HEK293 (cell line): Measurements from ENCODE around the gene ALDOA.

Source experiments
- CTCF ChIA-PET: fragments of 350-600 bp; formaldehyde crosslinking; extraction: SDS; loops from one replicate; lab custom pipeline; 2021; ENCODE audit warnings: antibody characterized with exemption; lab: Yijun Ruan, JAX
- POLR2A ChIA-PET: fragments of 300-600 bp; formaldehyde crosslinking; extraction: SDS; loops from one replicate; lab custom pipeline; 2020; ENCODE audit warnings: antibody characterized with exemption, inconsistent platforms; lab: Yijun Ruan, JAX
- H3K27ac ChIP-seq: fragments of 200-500 bp; sonication (Bioruptor generic); 2 replicates; pipeline ENCODE4 v1.5.1; 2014; ENCODE audit warnings: low read depth, low read length, control low read depth, inconsistent platforms; ENCODE audit errors: extremely low read depth
- H3K36me3 ChIP-seq, 2 experiments: fragments of 200-500 bp in 1 of 2; sonication (Bioruptor generic) in 1 of 2; 1 replicate in 1 of 2; 2 replicates in 1 of 2; pipeline ENCODE4 v1.5.1; 2014 to 2017; ENCODE audit warnings: inconsistent platforms in 2 of 2, low read length in 2 of 2; ENCODE audit not compliant: control insufficient read depth in 2 of 2, insufficient read depth in 1 of 2
- H3K4me1 ChIP-seq: fragments of 200-500 bp; sonication (Bioruptor generic); 2 replicates; pipeline ENCODE4 v1.5.1; 2014; ENCODE audit warnings: mild to moderate bottlenecking, low read length, inconsistent platforms; ENCODE audit not compliant: control insufficient read depth, insufficient read depth
- H3K4me3 ChIP-seq: 2 replicates; pipeline ENCODE4 v1.5.1; 2011; ENCODE audit warnings: low read depth, mild to moderate bottlenecking, control low read depth, low read length, moderate library complexity
- H3K9me3 ChIP-seq: fragments of 200-500 bp; sonication (Bioruptor generic); 2 replicates; pipeline ENCODE4 v1.5.1; 2014; ENCODE audit warnings: low read depth, low read length, inconsistent platforms; ENCODE audit not compliant: control insufficient read depth, insufficient read depth
- CTCF ChIP-seq: fragments of 450-650 bp; formaldehyde crosslinking; IDR thresholded peaks from 2 replicates; pipeline ENCODE4 v1.5.1; 2016; ENCODE audit warnings: missing biosample characterization, missing genetic modification characterization
- GLIS2 ChIP-seq: fragments of 450-650 bp; formaldehyde crosslinking; IDR thresholded peaks from 2 replicates; pipeline ENCODE4 v1.5.1; 2016; ENCODE audit warnings: missing biosample characterization, missing genetic modification characterization
- IKZF3 ChIP-seq: fragments of 450-650 bp; IDR thresholded peaks from 2 replicates; pipeline ENCODE4 v1.5.0; 2018; ENCODE audit warnings: missing biosample characterization, mild to moderate bottlenecking, missing genetic modification characterization, moderate library complexity
- KLF17 ChIP-seq: fragments of 450-650 bp; formaldehyde crosslinking; IDR thresholded peaks from 2 replicates; pipeline ENCODE4 v1.5.1; 2016; ENCODE audit warnings: missing biosample characterization, missing genetic modification characterization
- SETDB1 ChIP-seq: IDR thresholded peaks from one replicate; pipeline ENCODE4 v1.6.1; 2017; ENCODE audit warnings: mild to moderate bottlenecking, low read length, moderate library complexity, mixed read lengths; ENCODE audit not compliant: insufficient read length
- ZBTB17 ChIP-seq: fragments of 450-650 bp; formaldehyde crosslinking; IDR thresholded peaks from 2 replicates; pipeline ENCODE4 v1.5.1; 2016; ENCODE audit warnings: missing biosample characterization, missing genetic modification characterization
- ZBTB6 ChIP-seq: fragments of 450-650 bp; formaldehyde crosslinking; IDR thresholded peaks from 2 replicates; pipeline ENCODE4 v1.5.1; 2017; ENCODE audit warnings: missing biosample characterization, missing genetic modification characterization
- ZFP37 ChIP-seq: fragments of 450-650 bp; formaldehyde crosslinking; IDR thresholded peaks from 2 replicates; pipeline ENCODE4 v1.5.1; 2016; ENCODE audit warnings: missing biosample characterization, missing genetic modification characterization
- ZNF2 ChIP-seq: fragments of 450-650 bp; formaldehyde crosslinking; IDR thresholded peaks from 2 replicates; pipeline ENCODE4 v1.5.1; 2016; ENCODE audit warnings: missing biosample characterization, missing genetic modification characterization
- ZNF280C ChIP-seq: fragments of 450-650 bp; formaldehyde crosslinking; IDR thresholded peaks from 2 replicates; pipeline ENCODE4 v1.5.1; 2016; ENCODE audit warnings: missing biosample characterization, missing genetic modification characterization
- ZNF350 ChIP-seq: fragments of 450-650 bp; formaldehyde crosslinking; IDR thresholded peaks from 2 replicates; pipeline ENCODE4 v1.5.0; 2017; ENCODE audit warnings: missing biosample characterization, mild to moderate bottlenecking, missing genetic modification characterization
- ZNF354C ChIP-seq: fragments of 450-650 bp; formaldehyde crosslinking; IDR thresholded peaks from 2 replicates; pipeline ENCODE4 v1.5.1; 2016; ENCODE audit warnings: missing biosample characterization, missing genetic modification characterization, low read depth, borderline replicate concordance
- ZNF433 ChIP-seq: fragments of 450-650 bp; formaldehyde crosslinking; IDR thresholded peaks from 2 replicates; pipeline ENCODE4 v1.5.1; 2016; ENCODE audit warnings: missing biosample characterization, missing genetic modification characterization, low read depth
- ZNF48 ChIP-seq: fragments of 450-650 bp; formaldehyde crosslinking; IDR thresholded peaks from 2 replicates; pipeline ENCODE4 v1.5.1; 2016; ENCODE audit warnings: missing biosample characterization, missing genetic modification characterization
- ZNF529 ChIP-seq: fragments of 450-650 bp; formaldehyde crosslinking; IDR thresholded peaks from 2 replicates; pipeline ENCODE4 v1.5.1; 2017; ENCODE audit warnings: missing genetic modification characterization, missing biosample characterization; ENCODE audit not compliant: insufficient replicate concordance
- ZNF560 ChIP-seq: fragments of 450-650 bp; formaldehyde crosslinking; IDR thresholded peaks from 2 replicates; pipeline ENCODE4 v1.5.1; 2017; ENCODE audit warnings: missing biosample characterization, missing genetic modification characterization, borderline replicate concordance
- ZNF600 ChIP-seq: fragments of 450-650 bp; formaldehyde crosslinking; IDR thresholded peaks from 2 replicates; pipeline ENCODE4 v1.5.1; 2016; ENCODE audit warnings: missing biosample characterization, missing genetic modification characterization
- ZNF76 ChIP-seq: fragments of 450-650 bp; formaldehyde crosslinking; IDR thresholded peaks from 2 replicates; pipeline ENCODE4; 2016; ENCODE audit warnings: low read depth, missing biosample characterization, missing genetic modification characterization, borderline replicate concordance
- ZNF785 ChIP-seq: fragments of 450-650 bp; formaldehyde crosslinking; IDR thresholded peaks from 2 replicates; pipeline ENCODE4 v1.5.1; 2016; ENCODE audit warnings: missing biosample characterization, missing genetic modification characterization
- TF ChIP-seq, protein P1 (sequence below): fragments of 450-650 bp; formaldehyde crosslinking; IDR thresholded peaks from 2 replicates; pipeline ENCODE4 v1.5.1; 2017; ENCODE audit warnings: missing biosample characterization, missing genetic modification characterization

Gene ALDOA

DNA sequence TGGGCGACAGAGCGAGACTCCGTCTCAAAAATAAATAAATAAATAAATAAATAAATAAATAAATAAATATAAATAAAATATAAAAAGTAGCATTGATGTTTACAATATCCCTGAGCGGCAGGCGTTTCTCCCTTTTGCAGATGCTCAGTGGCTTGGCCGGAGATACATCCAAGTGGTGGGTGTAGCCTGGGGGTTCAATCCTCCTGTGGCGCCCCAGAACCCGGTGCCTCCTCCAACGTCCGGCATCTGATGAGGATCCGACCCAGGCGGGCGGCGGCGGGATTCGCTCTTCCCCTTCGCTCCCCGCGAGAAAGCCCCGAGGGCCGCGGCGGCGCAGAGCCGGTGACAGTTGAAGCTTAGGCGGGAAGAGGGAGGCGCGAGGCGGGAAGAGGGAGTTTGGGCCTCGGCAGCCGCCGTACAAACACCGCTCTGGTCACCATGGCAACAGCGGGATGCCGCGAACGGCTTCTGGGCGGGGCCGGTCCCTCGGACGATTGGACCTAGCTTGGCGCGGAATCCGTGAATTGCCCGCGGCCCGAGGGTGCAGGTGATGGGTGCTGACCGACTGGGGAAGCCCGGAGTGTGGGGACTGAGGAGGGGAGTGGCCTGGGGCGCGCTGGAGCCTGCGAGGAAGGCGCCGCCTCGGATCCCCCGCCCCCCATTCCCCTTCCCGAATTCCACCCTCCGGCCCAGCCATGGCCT lies 12.7 kb upstream of the ALDOA start (continued):
- peak; percentile 63; the same call in 1 of the 2 replicates for TF ChIP-seq ZBTB6 (tag by site-specific recombination)
- peak; percentile 99; the same call in 1 of the 2 replicates for TF ChIP-seq ZNF433
- peak; percentile 38; the same call in 1 of the 2 replicates for TF ChIP-seq CTCF (tag by site-specific recombination)
- peak; percentile 96 for TF ChIP-seq IKZF3 (tag by site-specific recombination)
- TF ChIP-seq, protein P1, sequence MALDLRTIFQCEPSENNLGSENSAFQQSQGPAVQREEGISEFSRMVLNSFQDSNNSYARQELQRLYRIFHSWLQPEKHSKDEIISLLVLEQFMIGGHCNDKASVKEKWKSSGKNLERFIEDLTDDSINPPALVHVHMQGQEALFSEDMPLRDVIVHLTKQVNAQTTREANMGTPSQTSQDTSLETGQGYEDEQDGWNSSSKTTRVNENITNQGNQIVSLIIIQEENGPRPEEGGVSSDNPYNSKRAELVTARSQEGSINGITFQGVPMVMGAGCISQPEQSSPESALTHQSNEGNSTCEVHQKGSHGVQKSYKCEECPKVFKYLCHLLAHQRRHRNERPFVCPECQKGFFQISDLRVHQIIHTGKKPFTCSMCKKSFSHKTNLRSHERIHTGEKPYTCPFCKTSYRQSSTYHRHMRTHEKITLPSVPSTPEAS: peak; percentile 55; the same call in 1 of the 2 replicates

DNA sequence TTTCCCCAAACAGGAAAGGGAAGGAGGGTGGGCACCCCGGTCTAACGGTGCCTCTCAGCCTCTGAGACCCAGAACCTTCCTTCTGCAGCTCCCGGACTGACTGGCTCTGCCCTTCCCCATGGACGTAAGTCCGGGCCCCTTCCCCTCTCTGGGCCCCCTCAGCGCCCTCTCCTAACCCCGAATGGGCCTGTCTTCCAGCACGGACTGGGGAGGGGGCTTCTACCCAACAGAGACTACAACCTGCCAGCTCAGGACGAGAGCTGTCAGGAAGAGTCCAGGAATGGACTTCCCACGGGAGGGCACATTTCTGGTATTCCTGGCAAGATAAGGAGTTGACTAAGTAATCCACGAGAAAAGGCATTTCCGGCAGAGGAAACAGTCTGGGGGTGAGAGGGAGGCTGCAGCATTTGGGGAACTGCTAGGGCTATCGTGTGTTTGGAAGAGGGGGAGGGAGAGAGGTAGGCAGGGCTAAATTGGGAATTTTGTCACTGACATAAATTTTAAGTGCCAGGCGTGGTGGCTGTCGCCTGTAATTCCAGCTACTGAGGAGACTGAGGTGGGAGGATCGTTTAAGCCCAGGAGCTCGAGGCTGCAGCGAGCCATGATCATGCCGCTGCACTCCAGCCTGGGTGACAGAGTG lies 12.1 kb upstream of the ALDOA start:
- H3K36me3 ChIP-seq: peaks cover 0 to 11% of the 10 kb centered on the region in 2 experiments; a peak in 2 of 3 replicates
- H3K9me3 ChIP-seq: no peaks in the 10 kb centered on the region
- H3K4me3 ChIP-seq: peak overlapping the region; percentile 63
- H3K4me1 ChIP-seq: peaks cover 3% of the 10 kb centered on the region; the same call in 1 of the 2 replicates
- POLR2A ChIA-PET: interaction anchor here (0.7 to 6.5 kb wide), 10 partner anchors 8 to 605 kb away, joined by 3 to 66 read pairs (median 4); partner anchors contain the start of genes ALDOA, CORO1A, FBRS and PPP4C
- CTCF ChIA-PET: interaction anchor here (0.5 to 2.9 kb wide), 4 partner anchors 13 to 1492 kb away, joined by 3 to 25 read pairs (median 4); partner anchors contain the start of gene ALDOA
- H3K27ac ChIP-seq: peak overlapping the region; percentile 65
- TF ChIP-seq GLIS2 (tag by site-specific recombination) (peak; percentile 36; the same call in 1 of the 2 replicates), CTCF (tag by site-specific recombination) (no peak), ZNF529 (tag by site-specific recombination) (no peak), ZNF76 (no peak), ZNF350 (tag by site-specific recombination) (no peak), ZNF785 (tag by site-specific recombination) (no peak), ZNF354C (no peak), ZNF48 (tag by site-specific recombination) (no peak), ZNF2 (no peak), ZBTB6 (tag by site-specific recombination) (no peak), KLF17 (tag by site-specific recombination) (peak; percentile 93), SETDB1 (no peak), ZBTB17 (tag by site-specific recombination) (peak; percentile 92), ZNF280C (tag by site-specific recombination) (no peak), ZNF600 (tag by site-specific recombination) (peak; percentile 65), ZNF560 (tag by site-specific recombination) (no peak), ZFP37 (tag by site-specific recombination) (no peak)
- TF ChIP-seq, protein P1: no peak
